Measurements from ENCODE around the gene PRR15L.
"Not testable (repeated sequence)": the region's sequence is repeated elsewhere in the genome, so short reads cannot be mapped to it uniquely, and the experiment has no call there.

PRR15L gene

GRCh38 chr17:47929218-47930000 is 28.3 kb downstream of the PRR15L start:
- DNase-seq: no peak

DNA sequence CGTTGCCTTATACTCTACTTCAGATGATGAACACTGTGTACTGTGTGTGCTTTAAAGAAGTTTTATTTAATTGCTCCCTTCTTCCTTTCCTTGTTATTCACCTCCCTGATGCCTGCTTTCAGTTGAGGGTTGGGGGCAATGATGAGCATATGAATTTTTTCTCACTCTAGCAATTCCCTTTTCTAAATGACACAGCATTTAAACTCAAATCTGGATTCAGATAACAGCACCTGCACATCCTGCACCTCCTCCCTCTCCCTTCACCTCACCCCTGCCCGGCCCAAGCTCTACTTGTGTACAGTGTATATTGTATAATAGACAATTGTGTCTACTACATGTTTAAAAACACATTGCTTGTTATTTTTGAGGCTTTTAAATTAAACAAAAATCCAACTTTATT is 29.3 kb downstream of the PRR15L start:
- no peak for DNase-seq

GRCh38 chr17:47927821-47928400 is 29.8 kb downstream of the PRR15L start:
- no peak for DNase-seq

- DNase-seq: no peak
Measured at GRCh38 chr17:47925678-47925988, 32.0 kb downstream of the PRR15L start.

- DNase-seq: no peak
Measured at GRCh38 chr17:47924785-47925677, 32.7 kb downstream of the PRR15L start.

DNA sequence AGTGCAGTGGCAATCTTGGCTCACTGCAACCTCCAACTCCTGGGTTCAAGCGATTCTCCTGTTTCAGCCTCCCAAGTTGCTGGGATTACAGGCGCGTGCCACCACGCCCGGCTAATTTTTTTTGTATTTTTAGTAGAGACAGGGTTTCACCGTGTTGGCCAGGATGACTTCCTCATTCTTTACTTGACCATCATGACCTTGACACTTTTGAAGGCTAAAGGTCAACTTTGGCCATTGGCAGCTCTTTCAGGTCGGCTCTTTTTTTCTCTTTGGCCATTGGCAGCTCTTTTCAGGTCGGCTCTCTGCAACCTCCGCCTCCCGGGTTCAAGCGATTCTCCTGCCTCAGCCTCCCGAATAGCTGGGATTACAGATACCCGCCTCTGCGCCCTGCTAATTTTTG is 37.8 kb downstream of the PRR15L start:
- DNase-seq: not testable (repeated sequence)

GRCh38 chr17:47918991-47919390 is 38.7 kb downstream of the PRR15L start:
- DNase-seq: no peak

GRCh38 chr17:47918006-47918405 is 39.7 kb downstream of the PRR15L start:
- DNase-seq: no peak

GRCh38 chr17:47917581-47917980 is 40.1 kb downstream of the PRR15L start:
- DNase-seq: no peak

- DNase-seq: no peak
Measured at GRCh38 chr17:47916489-47917208, 41.0 kb downstream of the PRR15L start.

- DNase-seq: no peak
Measured at GRCh38 chr17:47915776-47916398, 41.8 kb downstream of the PRR15L start.

GRCh38 chr17:47914306-47914948 is 43.3 kb downstream of the PRR15L start:
- no peak for DNase-seq

- DNase-seq: no peak
Measured at GRCh38 chr17:47913050-47913449, 44.6 kb downstream of the PRR15L start.

GRCh38 chr17:47907932-47908562 is 49.6 kb downstream of the PRR15L start:
- no peak for DNase-seq

DNA sequence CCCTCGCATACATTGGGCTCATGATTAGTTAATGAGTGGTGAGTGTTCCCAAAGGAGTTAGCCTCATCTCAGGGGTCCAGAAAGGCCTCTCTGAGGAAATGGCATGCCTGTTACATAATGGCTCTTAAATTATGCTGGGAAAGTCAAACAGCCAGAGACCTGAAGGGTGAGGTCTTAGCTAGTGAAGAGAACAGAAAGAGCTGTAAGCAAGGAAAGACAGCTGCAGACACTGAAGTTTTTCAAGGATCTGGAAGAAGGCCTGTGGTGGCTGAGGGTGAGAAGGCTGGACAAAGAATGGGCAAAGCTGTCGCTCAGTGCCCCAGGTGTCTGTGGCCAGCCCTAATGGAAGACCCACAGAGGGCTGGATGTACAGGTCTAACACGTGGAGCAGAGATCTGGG is 51.2 kb downstream of the PRR15L start:
- no peak for DNase-seq

DNA sequence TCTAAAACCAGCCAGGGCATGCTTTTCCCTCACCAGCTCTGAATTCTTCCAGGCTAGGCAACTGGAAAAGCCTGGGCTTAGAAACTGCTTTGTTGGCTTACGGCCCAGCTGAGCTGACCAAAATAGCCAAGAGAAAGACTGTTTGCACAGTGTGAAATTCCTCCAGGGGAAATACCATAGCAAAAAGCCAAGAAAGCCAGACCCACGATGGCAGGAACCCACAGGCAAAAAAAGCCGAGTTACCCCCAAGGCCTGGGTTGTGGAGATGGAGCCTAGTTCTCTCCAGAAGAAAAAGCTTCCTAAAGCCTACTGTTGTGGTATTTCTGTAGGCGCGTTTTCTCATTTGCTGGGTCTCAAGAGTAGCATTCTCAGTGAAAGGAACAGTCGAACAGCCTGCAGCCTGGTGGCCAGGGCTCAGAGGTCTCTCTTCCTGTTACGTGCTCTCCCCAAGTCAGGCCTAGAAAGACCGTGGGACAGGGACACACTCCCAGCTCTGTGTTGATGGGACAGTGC is 52.4 kb downstream of the PRR15L start:
- no peak for DNase-seq

DNA sequence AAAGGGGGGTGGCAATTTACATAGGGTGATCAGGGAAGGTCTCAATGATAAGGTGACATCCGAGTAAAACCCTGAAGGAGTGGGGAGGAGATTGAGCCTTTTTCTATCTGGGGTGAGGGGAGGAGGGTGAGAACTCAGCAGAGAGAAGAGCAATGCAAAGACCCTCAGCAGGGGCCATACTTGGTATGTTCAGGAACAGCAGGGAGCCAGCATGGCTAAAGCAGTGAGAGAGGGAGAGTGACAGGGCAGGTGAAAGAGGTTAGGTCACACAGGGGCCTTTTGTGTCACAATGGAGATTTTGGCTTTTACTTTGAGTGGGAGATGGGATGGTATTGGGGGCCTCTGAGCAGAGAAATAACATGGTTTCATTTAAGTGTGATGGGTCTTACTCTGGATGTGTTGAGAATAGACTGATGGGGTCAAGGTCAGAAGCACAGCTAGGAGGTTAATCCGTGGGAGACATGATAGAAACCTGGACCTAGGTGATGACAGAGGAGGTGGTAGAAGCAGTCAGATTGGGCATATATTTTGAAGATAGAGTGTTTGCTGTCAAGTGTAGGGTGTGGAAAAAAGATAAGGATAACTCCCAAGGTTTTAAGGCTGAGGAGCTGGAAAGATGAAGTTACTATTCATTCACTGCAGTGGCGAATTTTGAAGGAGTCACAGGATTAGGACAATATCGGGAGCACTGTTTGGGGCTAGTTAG is 55.5 kb downstream of the PRR15L start:
- DNase-seq: no peak
